Uterus (tissue), 4 donors: ENCODE data around the gene GRK5. TPM values are rescaled to one million over a fixed set of nuclear protein-coding genes. Genes with fewer than 3 reads are reported as not detected.

Experiments
- DNase-seq, 2 donors: peaks; one replicate each; pipeline ENCODE4 v3.0.0-alpha.2; 2019 to 2020
- H3K27ac ChIP-seq, 2 donors: fragments of 200-600 bp; sonication (generic); 1 replicate in 1 of 2; 2 replicates in 1 of 2; pipeline ENCODE4 v1.5.1; 2016 to 2018
- H3K27me3 ChIP-seq, 2 donors: fragments of 200-600 bp; sonication (generic); one replicate each; pipeline ENCODE4 v1.5.1; 2018 to 2019; ENCODE audit warnings: control low read depth in 1 of 2
- H3K36me3 ChIP-seq, 2 donors: fragments of 200-600 bp; sonication (generic); one replicate each; pipeline ENCODE4 v1.5.1; 2019; ENCODE audit warnings: control low read depth in 1 of 2
- H3K4me1 ChIP-seq, 2 donors: fragments of 200-600 bp; sonication (generic); one replicate each; pipeline ENCODE4 v1.5.1; 2018 to 2019; ENCODE audit warnings: control low read depth in 1 of 2
- H3K4me3 ChIP-seq, 2 donors: fragments of 200-600 bp; sonication (generic); 1 replicate in 1 of 2; 2 replicates in 1 of 2; pipeline ENCODE4 v1.5.1; 2018 to 2019; ENCODE audit warnings: mild to moderate bottlenecking in 1 of 2
- H3K9me3 ChIP-seq, 2 donors: fragments of 200-600 bp; sonication (generic); one replicate each; pipeline ENCODE4 v1.5.1; 2019; ENCODE audit warnings: control low read depth in 1 of 2
- CTCF ChIP-seq, 4 experiments: fragments of 200-600 bp in 2 of 4; fragments of 450-650 bp in 2 of 4; sonication (generic) in 2 of 4; IDR thresholded peaks; one replicate each; pipeline ENCODE4 v1.5.1; 2016 to 2019; ENCODE audit warnings: antibody characterized with exemption in 4 of 4, mild to moderate bottlenecking in 2 of 4, moderate library complexity in 1 of 4
- POLR2A ChIP-seq, 2 donors: fragments of 450-650 bp; IDR thresholded peaks; one replicate each; pipeline ENCODE4 v1.6.1; 2016; ENCODE audit warnings: antibody characterized with exemption in 2 of 2, mild to moderate bottlenecking in 1 of 2, moderate library complexity in 1 of 2
- intact Hi-C: fragments of 100-400 bp; cut with DNase I; formaldehyde crosslinking; loops from one replicate; pipeline ENCODE4 v1.15.1; 2023; ENCODE audit warnings: low total_unique reads
- total RNA-seq, 4 donors: library from RNA; depleted of rRNA in 3 of 4; stranded (reverse); fragments of >200 nt in 3 of 4; gene quantifications; one replicate each; pipeline versions ENCODE4 v1.1.0 to v1.2.4, GENCODE V29; 2014 to 2023
- donor health status: DM: yes; HTN: yes; CAD: no.

The GRK5 gene
- total RNA-seq, 4 donors from 2014 or later = 11.6 to 34.6 (median 14.1) TPM

GRCh38 chr10:119165171-119166117 is 41.9 kb upstream of the GRK5 start, which contains the start of gene SFXN4:
TSS of gene SFXN4 (minus strand) at chr10:119165714. CDS start at chr10:119165647, 67 bp downstream.
- TF ChIP-seq CTCF (IDR thresholded peaks at IDR 0.05) (peak in 2 of 4 experiments; percentile 11 to 13), POLR2A (IDR thresholded peaks at IDR 0.05) (peak; percentile 68 to 75)
- no peaks in the 10 kb centered on the region for H3K27me3 ChIP-seq
- H3K4me3 ChIP-seq = peak within 1 kb of the TSS; percentile 48 to 78
- H3K36me3 ChIP-seq = no peaks in the 10 kb centered on the region
- peak; percentile 68 to 81 for DNase-seq
- no peaks in the 10 kb centered on the region for H3K4me1 ChIP-seq
- intact Hi-C loops = no loop called here
- H3K27ac ChIP-seq = peak within 1 kb of the TSS; percentile 91 to 96
- H3K9me3 ChIP-seq = no peaks in the 10 kb centered on the region

- DNase-seq = no peak
- Histone ChIP-seq H3K4me3 (peak overlapping the region; percentile 48 to 78), H3K27me3 (no peaks in the 10 kb centered on the region), H3K4me1 (no peaks in the 10 kb centered on the region), H3K27ac (peak overlapping the region; percentile 91 to 96), H3K9me3 (no peaks in the 10 kb centered on the region), H3K36me3 (no peaks in the 10 kb centered on the region)
- TF ChIP-seq POLR2A (IDR thresholded peaks at IDR 0.05) = no peak
- TF ChIP-seq CTCF (IDR thresholded peaks at IDR 0.05) = no peak
- intact Hi-C loops = no loop called here
These were observed 41.3 kb upstream of the GRK5 start for GRCh38 chr10:119166118-119166500.

- Histone ChIP-seq H3K4me1 (no peaks in the 10 kb centered on the region), H3K9me3 (no peaks in the 10 kb centered on the region), H3K27ac (peak overlapping the region in 1 of 2 donors; percentile 96), H3K36me3 (no peaks in the 10 kb centered on the region), H3K4me3 (no peak overlapping the region), H3K27me3 (no peaks in the 10 kb centered on the region)
- TF ChIP-seq POLR2A (IDR thresholded peaks at IDR 0.05) = no peak
- intact Hi-C loops = no loop called here
- DNase-seq = no peak
These were observed 40.8 kb upstream of the GRK5 start for GRCh38 chr10:119166564-119166963.

- TF ChIP-seq CTCF (IDR thresholded peaks at IDR 0.05) = no peak
- TF ChIP-seq POLR2A (IDR thresholded peaks at IDR 0.05) = no peak
- H3K9me3 ChIP-seq = no peaks in the 10 kb centered on the region
- H3K27me3 ChIP-seq = no peaks in the 10 kb centered on the region
- H3K27ac ChIP-seq = no peak overlapping the region
- no peaks in the 10 kb centered on the region for H3K4me1 ChIP-seq
- DNase-seq = no peak
- no peak overlapping the region for H3K4me3 ChIP-seq
- intact Hi-C loops = no loop called here
- no peaks in the 10 kb centered on the region for H3K36me3 ChIP-seq
These were observed 40.3 kb upstream of the GRK5 start for GRCh38 chr10:119167041-119167440.

GRCh38 chr10:119174109-119174508 is 33.3 kb upstream of the GRK5 start:
- DNase-seq = no peak
- Histone ChIP-seq H3K36me3 (no peaks in the 10 kb centered on the region), H3K9me3 (no peaks in the 10 kb centered on the region), H3K4me1 (no peaks in the 10 kb centered on the region), H3K27ac (no peak overlapping the region), H3K4me3 (no peak overlapping the region), H3K27me3 (no peaks in the 10 kb centered on the region)
- intact Hi-C loops = no loop called here
- no peak for TF ChIP-seq CTCF (IDR thresholded peaks at IDR 0.05)
- TF ChIP-seq POLR2A (IDR thresholded peaks at IDR 0.05) = no peak
